ENCODE results near the gene PSMA5.

- no peak for TF ChIP-seq CTCF (IDR thresholded peaks at IDR 0.05)
- no peak for TF ChIP-seq POLR2AphosphoS5 (IDR thresholded peaks at IDR 0.05)
Observed at GRCh38 chr1:109404838-109405237, 21.4 kb downstream of the PSMA5 start.

Measured in prostate gland (tissue), 2 donors.